DND-41 (cell line): Measurements from ENCODE around the gene TTC9C.

ENCODE experiments used
- ATAC-seq: fragments of 200-7000 bp; cut with Tn5 transposase; 3 replicates; pipeline ENCODE4 v1.9.1; 2021; ENCODE audit warnings: low read depth; ENCODE audit not compliant: insufficient read depth
- DNase-seq: peaks from one replicate; pipeline ENCODE4 v3.0.0-alpha.2; 2020
- H2AFZ ChIP-seq: 2 replicates; pipeline ENCODE4 v1.6.0; 2012; ENCODE audit warnings: low read depth, low read length
- H3K27ac ChIP-seq: 2 replicates; pipeline ENCODE4 v1.5.1; 2012; ENCODE audit warnings: low read length, inconsistent platforms
- H3K27me3 ChIP-seq: fragments of 200-600 bp; sonication (generic); 2 replicates; pipeline ENCODE4 v1.6.0; 2012; ENCODE audit warnings: low read length, mild to moderate bottlenecking, inconsistent platforms; ENCODE audit not compliant: insufficient read depth, poor library complexity
- H3K36me3 ChIP-seq: 2 replicates; pipeline ENCODE4 v1.5.1; 2012; ENCODE audit warnings: low read length, inconsistent platforms; ENCODE audit not compliant: insufficient read depth
- H3K4me1 ChIP-seq: 2 replicates; pipeline ENCODE4 v1.5.1; 2012; ENCODE audit warnings: mild to moderate bottlenecking, low read length; ENCODE audit not compliant: insufficient read depth
- H3K4me2 ChIP-seq: 2 replicates; pipeline ENCODE4 v1.6.0; 2012; ENCODE audit warnings: mild to moderate bottlenecking, moderate library complexity, low read length, inconsistent platforms; ENCODE audit not compliant: insufficient read depth
- H3K4me3 ChIP-seq, 2 experiments: fragments of 200-600 bp in 1 of 2; shearing (Covaris generic) in 1 of 2; 2 replicates each; pipeline ENCODE4 v1.5.1; 2012 to 2016; ENCODE audit warnings: inconsistent platforms in 2 of 2, low read length in 2 of 2, mild to moderate bottlenecking in 2 of 2, low read depth in 1 of 2, moderate library complexity in 1 of 2
- H3K79me2 ChIP-seq: 2 replicates; pipeline ENCODE4 v1.6.0; 2012; ENCODE audit warnings: low read length, inconsistent platforms; ENCODE audit not compliant: insufficient read depth
- H3K9ac ChIP-seq: 2 replicates; pipeline ENCODE4 v1.6.0; 2012; ENCODE audit warnings: low read depth, mild to moderate bottlenecking, inconsistent platforms, low read length, moderate library complexity
- H3K9me3 ChIP-seq: 2 replicates; pipeline ENCODE4 v1.5.1; 2012; ENCODE audit warnings: low read length, moderate library complexity, mild to moderate bottlenecking, inconsistent platforms; ENCODE audit not compliant: insufficient read depth, severe bottlenecking
- H4K20me1 ChIP-seq: 2 replicates; pipeline ENCODE4 v1.6.0; 2012; ENCODE audit warnings: low read length; ENCODE audit not compliant: insufficient read depth
- CTCF ChIP-seq: IDR thresholded peaks from 2 replicates; pipeline ENCODE4 v1.5.1; 2012; ENCODE audit warnings: borderline replicate concordance, low read length, moderate library complexity, mild to moderate bottlenecking; ENCODE audit not compliant: poor library complexity, severe bottlenecking; ENCODE audit errors: extremely low read depth
- EZH2 ChIP-seq: IDR thresholded peaks from 3 replicates; pipeline ENCODE4 v1.6.1; 2012; ENCODE audit warnings: borderline replicate concordance, low read depth, mild to moderate bottlenecking, moderate library complexity, low read length, inconsistent platforms; ENCODE audit not compliant: severe bottlenecking

The TTC9C gene

GRCh38 chr11:62726156-62726914 is 2.0 kb upstream of the TTC9C start:
- Histone ChIP-seq H3K36me3 (peaks cover 62% of the 10 kb centered on the region), H3K4me2 (peak overlapping the region; percentile 90)

GRCh38 chr11:62726915-62727164 is 1.4 kb upstream of the TTC9C start:
- Histone ChIP-seq H3K79me2 (peaks cover 88% of the 10 kb centered on the region), H2AFZ (peak overlapping the region; percentile 66), H3K4me1 (peaks cover 61% of the 10 kb centered on the region), H3K27ac (peak overlapping the region; percentile 100), H3K4me3 (peak overlapping the region; percentile 74 to 93; a peak in 3 of 4 replicates), H3K36me3 (peaks cover 59% of the 10 kb centered on the region), H3K4me2 (peak overlapping the region; percentile 90), H3K27me3 (no peaks in the 10 kb centered on the region), H4K20me1 (peaks cover 40% of the 10 kb centered on the region), H3K9ac (peak overlapping the region; percentile 94), H3K9me3 (no peaks in the 10 kb centered on the region)
- no peak for TF ChIP-seq EZH2
- no peak for TF ChIP-seq CTCF
- DNase-seq, result no peak
- peak; percentile 0; the same call in 1 of the 3 replicates for ATAC-seq

More at GRCh38 chr11:62726156-62726914, 2.0 kb upstream of the TTC9C start:
- H3K4me1 ChIP-seq, result peaks cover 59% of the 10 kb centered on the region
- H3K4me3 ChIP-seq, result peak overlapping the region; percentile 74 to 93
- H4K20me1 ChIP-seq, result peaks cover 40% of the 10 kb centered on the region
- peaks cover 88% of the 10 kb centered on the region for H3K79me2 ChIP-seq
- peak overlapping the region; percentile 100 for H3K27ac ChIP-seq
- DNase-seq (peak; percentile 35), ATAC-seq (no peak)
- peak overlapping the region; percentile 66 for H2AFZ ChIP-seq
- H3K27me3 ChIP-seq, result no peaks in the 10 kb centered on the region
- TF ChIP-seq EZH2, result no peak
- TF ChIP-seq CTCF, result no peak
- peak overlapping the region; percentile 94 for H3K9ac ChIP-seq
- no peaks in the 10 kb centered on the region for H3K9me3 ChIP-seq

GRCh38 chr11:62727165-62727871 is 968 bp upstream of the TTC9C start, which contains the start of gene HNRNPUL2:
TSS of gene HNRNPUL2 (minus strand) at chr11:62727457. CDS start at chr11:62727156, 301 bp downstream.
- Histone ChIP-seq H3K4me3 (peak within 1 kb of the TSS; percentile 74 to 93), H3K4me2 (peak within 1 kb of the TSS; percentile 90), H3K36me3 (peaks cover 54% of the 10 kb centered on the region), H3K27ac (peak within 1 kb of the TSS; percentile 100), H3K4me1 (peaks cover 56% of the 10 kb centered on the region), H2AFZ (peak within 1 kb of the TSS; percentile 89), H3K79me2 (peaks cover 88% of the 10 kb centered on the region), H3K27me3 (no peaks in the 10 kb centered on the region), H4K20me1 (peaks cover 35% of the 10 kb centered on the region), H3K9ac (peak within 1 kb of the TSS; percentile 94), H3K9me3 (no peaks in the 10 kb centered on the region)
- TF ChIP-seq EZH2 (no peak), CTCF (no peak)
- ATAC-seq (peak; percentile 86), DNase-seq (peak; percentile 99)
